Measurements from ENCODE around the gene C15orf39. TPM values are rescaled to one million over a fixed set of nuclear protein-coding genes. Genes with fewer than 3 reads are reported as not detected.

Gene C15orf39
- total RNA-seq, 1 experiment from 2014 or later, result 22.7 TPM

GRCh38 chr15:75178938-75179745 lies 22.5 kb upstream of the C15orf39 start:
- no peaks in the 10 kb centered on the region for H3K36me3 ChIP-seq
- DNase-seq (ENCODE audit: low read depth in 1 of 2, low spot score in 2 of 2), result peak in 1 of 2 experiments; percentile 32
- H3K27me3 ChIP-seq (replicated peaks), result 0 out of 2 replicates have a peak, but pooled peaks cover 4% of the 10 kb centered on the region
- H3K4me3 ChIP-seq, result no peak overlapping the region
- H3K9me3 ChIP-seq (replicated peaks), result no peaks in the 10 kb centered on the region
- peaks cover 5% of the 10 kb centered on the region; the same call in 1 of the 2 replicates for H3K4me1 ChIP-seq (replicated peaks)
- no peak overlapping the region for H3K27ac ChIP-seq

- Histone ChIP-seq H3K4me1 (replicated peaks) (peaks cover 5% of the 10 kb centered on the region; the same call in 1 of the 2 replicates), H3K9me3 (replicated peaks) (no peaks in the 10 kb centered on the region), H3K36me3 (no peaks in the 10 kb centered on the region), H3K4me3 (no peak overlapping the region), H3K27ac (no peak overlapping the region), H3K27me3 (replicated peaks) (0 out of 2 replicates have a peak, but pooled peaks cover 4% of the 10 kb centered on the region)
- no peak for DNase-seq (ENCODE audit: low read depth in 1 of 2, low spot score in 2 of 2)
Measured at GRCh38 chr15:75179746-75180140, 21.9 kb upstream of the C15orf39 start.

GRCh38 chr15:75181780-75182179 lies 19.9 kb upstream of the C15orf39 start:
- Histone ChIP-seq H3K4me1 (replicated peaks) (no peaks in the 10 kb centered on the region), H3K36me3 (no peaks in the 10 kb centered on the region), H3K27ac (no peak overlapping the region), H3K4me3 (no peak overlapping the region), H3K27me3 (replicated peaks) (0 out of 2 replicates have a peak, but pooled peaks cover 4% of the 10 kb centered on the region), H3K9me3 (replicated peaks) (no peaks in the 10 kb centered on the region)
- DNase-seq (ENCODE audit: low read depth in 1 of 2, low spot score in 2 of 2), result no peak

- H3K27me3 ChIP-seq (replicated peaks), result 0 out of 2 replicates have a peak, but pooled peaks cover 4% of the 10 kb centered on the region
- no peaks in the 10 kb centered on the region for H3K36me3 ChIP-seq
- no peaks in the 10 kb centered on the region for H3K9me3 ChIP-seq (replicated peaks)
- H3K27ac ChIP-seq, result no peak overlapping the region
- no peaks in the 10 kb centered on the region for H3K4me1 ChIP-seq (replicated peaks)
- no peak for DNase-seq (ENCODE audit: low read depth in 1 of 2, low spot score in 2 of 2)
- H3K4me3 ChIP-seq, result no peak overlapping the region
Measured at GRCh38 chr15:75182187-75183131, 19.2 kb upstream of the C15orf39 start.

GRCh38 chr15:75185271-75186029 lies 16.2 kb upstream of the C15orf39 start:
- Histone ChIP-seq H3K36me3 (no peaks in the 10 kb centered on the region), H3K27me3 (replicated peaks) (no peaks in the 10 kb centered on the region), H3K4me1 (replicated peaks) (no peaks in the 10 kb centered on the region), H3K27ac (no peak overlapping the region), H3K4me3 (no peak overlapping the region), H3K9me3 (replicated peaks) (no peaks in the 10 kb centered on the region)
- DNase-seq (ENCODE audit: low read depth in 1 of 2, low spot score in 2 of 2), result no peak

GRCh38 chr15:75186044-75186443 lies 15.6 kb upstream of the C15orf39 start:
- no peak for DNase-seq (ENCODE audit: low read depth in 1 of 2, low spot score in 2 of 2)
- Histone ChIP-seq H3K4me1 (replicated peaks) (no peaks in the 10 kb centered on the region), H3K36me3 (no peaks in the 10 kb centered on the region), H3K9me3 (replicated peaks) (0 out of 2 replicates have a peak, but pooled peaks cover 3% of the 10 kb centered on the region), H3K27me3 (replicated peaks) (no peaks in the 10 kb centered on the region), H3K27ac (no peak overlapping the region), H3K4me3 (no peak overlapping the region)

GRCh38 chr15:75188499-75188898 lies 13.2 kb upstream of the C15orf39 start:
- no peak overlapping the region for H3K4me3 ChIP-seq
- H3K27me3 ChIP-seq (replicated peaks), result no peaks in the 10 kb centered on the region
- H3K27ac ChIP-seq, result no peak overlapping the region
- 0 out of 2 replicates have a peak, but pooled peaks cover 5% of the 10 kb centered on the region for H3K9me3 ChIP-seq (replicated peaks)
- peak in 1 of 2 experiments; percentile 36 for DNase-seq (ENCODE audit: low read depth in 1 of 2, low spot score in 2 of 2)
- no peaks in the 10 kb centered on the region for H3K36me3 ChIP-seq
- H3K4me1 ChIP-seq (replicated peaks), result no peaks in the 10 kb centered on the region

GRCh38 chr15:75191235-75191634 lies 10.4 kb upstream of the C15orf39 start:
- Histone ChIP-seq H3K27me3 (replicated peaks) (no peaks in the 10 kb centered on the region), H3K36me3 (no peaks in the 10 kb centered on the region), H3K4me3 (no peak overlapping the region), H3K9me3 (replicated peaks) (0 out of 2 replicates have a peak, but pooled peaks cover 5% of the 10 kb centered on the region), H3K4me1 (replicated peaks) (peaks cover 5% of the 10 kb centered on the region; the same call in 1 of the 2 replicates), H3K27ac (no peak overlapping the region)
- DNase-seq (ENCODE audit: low read depth in 1 of 2, low spot score in 2 of 2), result no peak

- Histone ChIP-seq H3K27me3 (replicated peaks) (no peaks in the 10 kb centered on the region), H3K36me3 (no peaks in the 10 kb centered on the region), H3K9me3 (replicated peaks) (0 out of 2 replicates have a peak, but pooled peaks cover 5% of the 10 kb centered on the region), H3K4me3 (no peak overlapping the region), H3K27ac (no peak overlapping the region), H3K4me1 (replicated peaks) (peaks cover 5% of the 10 kb centered on the region; the same call in 1 of the 2 replicates)
- DNase-seq (ENCODE audit: low read depth in 1 of 2, low spot score in 2 of 2), result no peak
Measured at GRCh38 chr15:75192307-75192706, 9.4 kb upstream of the C15orf39 start.

GRCh38 chr15:75193272-75193671 lies 8.4 kb upstream of the C15orf39 start:
- no peaks in the 10 kb centered on the region for H3K27me3 ChIP-seq (replicated peaks)
- no peak for DNase-seq (ENCODE audit: low read depth in 1 of 2, low spot score in 2 of 2)
- H3K36me3 ChIP-seq, result no peaks in the 10 kb centered on the region
- peaks cover 5% of the 10 kb centered on the region; the same call in 1 of the 2 replicates for H3K4me1 ChIP-seq (replicated peaks)
- H3K4me3 ChIP-seq, result no peak overlapping the region
- H3K27ac ChIP-seq, result no peak overlapping the region
- 0 out of 2 replicates have a peak, but pooled peaks cover 5% of the 10 kb centered on the region for H3K9me3 ChIP-seq (replicated peaks)

- H3K36me3 ChIP-seq, result no peaks in the 10 kb centered on the region
- H3K9me3 ChIP-seq (replicated peaks), result 0 out of 2 replicates have a peak, but pooled peaks cover 5% of the 10 kb centered on the region
- no peak overlapping the region for H3K4me3 ChIP-seq
- H3K27me3 ChIP-seq (replicated peaks), result no peaks in the 10 kb centered on the region
- no peak for DNase-seq (ENCODE audit: low read depth in 1 of 2, low spot score in 2 of 2)
- no peak overlapping the region for H3K27ac ChIP-seq
- peaks cover 12% of the 10 kb centered on the region; the same call in 1 of the 2 replicates for H3K4me1 ChIP-seq (replicated peaks)
Measured at GRCh38 chr15:75193976-75194375, 7.7 kb upstream of the C15orf39 start.

- H3K27ac ChIP-seq, result no peak overlapping the region
- H3K9me3 ChIP-seq (replicated peaks), result 0 out of 2 replicates have a peak, but pooled peaks cover 5% of the 10 kb centered on the region
- no peaks in the 10 kb centered on the region for H3K36me3 ChIP-seq
- no peak overlapping the region for H3K4me3 ChIP-seq
- H3K27me3 ChIP-seq (replicated peaks), result no peaks in the 10 kb centered on the region
- no peak for DNase-seq (ENCODE audit: low read depth in 1 of 2, low spot score in 2 of 2)
- H3K4me1 ChIP-seq (replicated peaks), result peaks cover 12% of the 10 kb centered on the region; the same call in 1 of the 2 replicates
Measured at GRCh38 chr15:75194397-75194796, 7.3 kb upstream of the C15orf39 start.
